ENCODE results near the gene PPP3R1.

GRCh38 chr2:68280796-68281195, 28.5 kb upstream of the PPP3R1 start:
- TF ChIP-seq CTCF (IDR thresholded peaks at IDR 0.05) (no peak), POLR2AphosphoS5 (IDR thresholded peaks at IDR 0.05) (no peak), POLR2A (IDR thresholded peaks at IDR 0.05) (no peak), EP300 (IDR thresholded peaks at IDR 0.05) (no peak)
